ENCODE measurements around the gene ABLIM1. TPM values are rescaled to one million over a fixed set of nuclear protein-coding genes. Genes with fewer than 3 reads are reported as not detected.

Gene ABLIM1
- total RNA-seq, 4 donors from 2014 or later, result 41.2 to 128 (median 97.3) TPM

DNA sequence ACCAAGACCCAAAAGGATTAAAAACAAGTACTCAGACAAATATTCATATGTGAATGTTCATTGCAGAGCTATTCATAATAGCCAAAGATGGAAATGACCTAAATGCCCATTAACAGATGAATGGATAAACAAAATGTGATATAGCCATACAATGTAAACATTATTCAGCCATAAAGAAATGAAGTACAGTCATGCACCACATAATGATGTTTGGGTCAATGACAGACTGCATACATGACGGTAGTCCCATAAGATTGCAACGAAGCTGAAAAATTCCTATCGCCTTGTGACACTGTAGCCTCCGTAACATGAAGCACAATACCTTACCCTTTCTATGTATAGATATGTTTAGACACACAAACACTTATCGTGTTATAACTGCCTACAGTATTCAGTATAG, 97.9 kb downstream of the ABLIM1 start:
- intact Hi-C loops (cut with DNase I; ENCODE audit: low total_unique reads), result no loop called here
- Histone ChIP-seq H3K36me3 (no peaks in the 10 kb centered on the region), H3K27ac (no peak overlapping the region)

GRCh38 chr10:114559636-114560035, 98.4 kb downstream of the ABLIM1 start:
- no peak overlapping the region for H3K4me3 ChIP-seq
- no peaks in the 10 kb centered on the region for H3K9me3 ChIP-seq
- TF ChIP-seq, protein P1, sequence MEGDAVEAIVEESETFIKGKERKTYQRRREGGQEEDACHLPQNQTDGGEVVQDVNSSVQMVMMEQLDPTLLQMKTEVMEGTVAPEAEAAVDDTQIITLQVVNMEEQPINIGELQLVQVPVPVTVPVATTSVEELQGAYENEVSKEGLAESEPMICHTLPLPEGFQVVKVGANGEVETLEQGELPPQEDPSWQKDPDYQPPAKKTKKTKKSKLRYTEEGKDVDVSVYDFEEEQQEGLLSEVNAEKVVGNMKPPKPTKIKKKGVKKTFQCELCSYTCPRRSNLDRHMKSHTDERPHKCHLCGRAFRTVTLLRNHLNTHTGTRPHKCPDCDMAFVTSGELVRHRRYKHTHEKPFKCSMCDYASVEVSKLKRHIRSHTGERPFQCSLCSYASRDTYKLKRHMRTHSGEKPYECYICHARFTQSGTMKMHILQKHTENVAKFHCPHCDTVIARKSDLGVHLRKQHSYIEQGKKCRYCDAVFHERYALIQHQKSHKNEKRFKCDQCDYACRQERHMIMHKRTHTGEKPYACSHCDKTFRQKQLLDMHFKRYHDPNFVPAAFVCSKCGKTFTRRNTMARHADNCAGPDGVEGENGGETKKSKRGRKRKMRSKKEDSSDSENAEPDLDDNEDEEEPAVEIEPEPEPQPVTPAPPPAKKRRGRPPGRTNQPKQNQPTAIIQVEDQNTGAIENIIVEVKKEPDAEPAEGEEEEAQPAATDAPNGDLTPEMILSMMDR (IDR thresholded peaks at IDR 0.05), result no peak
- H3K27ac ChIP-seq, result no peak overlapping the region
- H3K4me1 ChIP-seq, result no peaks in the 10 kb centered on the region
- intact Hi-C loops (cut with DNase I; ENCODE audit: low total_unique reads), result no loop called here
- H3K36me3 ChIP-seq, result no peaks in the 10 kb centered on the region
- H3K27me3 ChIP-seq, result no peaks in the 10 kb centered on the region
- DNase-seq, result no peak

More for the DNA sequence above, 97.9 kb downstream of the ABLIM1 start:
- Histone ChIP-seq H3K4me1 (no peaks in the 10 kb centered on the region), H3K4me3 (no peak overlapping the region), H3K9me3 (no peaks in the 10 kb centered on the region), H3K27me3 (no peaks in the 10 kb centered on the region)
- no peak for TF ChIP-seq POLR2A (IDR thresholded peaks at IDR 0.05)
- TF ChIP-seq, protein P1 (IDR thresholded peaks at IDR 0.05), result no peak
- DNase-seq, result no peak

GRCh38 chr10:114557854-114558253, 100.2 kb downstream of the ABLIM1 start:
- H3K27ac ChIP-seq, result no peak overlapping the region
- DNase-seq, result no peak
- no peaks in the 10 kb centered on the region for H3K27me3 ChIP-seq
- H3K4me3 ChIP-seq, result no peak overlapping the region
- no peaks in the 10 kb centered on the region for H3K36me3 ChIP-seq
- H3K9me3 ChIP-seq, result no peaks in the 10 kb centered on the region
- H3K4me1 ChIP-seq, result no peaks in the 10 kb centered on the region
- intact Hi-C loops (cut with DNase I; ENCODE audit: low total_unique reads), result no loop called here
- no peak for TF ChIP-seq POLR2A (IDR thresholded peaks at IDR 0.05)
- TF ChIP-seq, protein P1 (IDR thresholded peaks at IDR 0.05), result no peak

DNA sequence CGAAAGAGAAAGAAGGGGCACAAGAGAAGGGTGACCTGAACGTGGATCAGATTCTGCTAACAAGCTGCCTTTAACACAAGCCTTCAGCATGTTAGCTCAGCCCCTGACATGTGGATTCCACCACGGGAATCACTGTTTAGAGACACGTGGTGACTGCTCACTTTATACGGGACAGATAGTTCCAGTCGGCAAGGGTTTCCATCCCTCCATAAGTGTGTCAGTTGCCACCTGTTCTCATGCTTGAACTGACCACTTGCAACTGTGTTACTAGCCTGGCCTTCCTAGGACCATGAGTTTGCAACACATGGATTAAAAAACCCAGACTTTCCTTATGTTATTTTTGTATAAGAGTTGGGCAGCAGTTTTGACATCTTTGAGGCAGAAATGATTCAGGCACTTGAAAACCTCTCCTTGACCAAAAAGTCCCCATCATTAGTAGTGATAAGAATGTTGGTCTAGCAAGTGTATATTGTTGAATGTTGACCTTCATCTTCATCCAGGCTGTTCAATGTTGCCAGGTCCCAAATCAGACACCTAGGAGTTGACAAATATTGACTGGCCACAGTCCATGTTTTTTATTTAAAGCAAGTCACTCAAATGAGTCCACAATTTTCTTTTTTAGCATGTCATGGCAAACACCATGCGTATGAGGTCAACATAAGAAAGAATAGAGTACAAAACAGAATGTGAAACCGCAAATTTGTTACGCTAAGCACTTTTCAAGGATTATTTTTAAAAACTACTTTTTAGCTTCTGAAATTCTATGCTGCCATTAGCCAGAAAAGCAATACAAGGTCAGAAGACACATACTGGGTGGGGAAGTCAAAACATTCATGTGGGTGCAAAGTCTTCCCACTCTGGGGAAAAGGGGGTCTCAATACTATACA, 101.6 kb downstream of the ABLIM1 start:
- H3K27ac ChIP-seq, result no peak overlapping the region
- intact Hi-C loops (cut with DNase I; ENCODE audit: low total_unique reads), result no loop called here
- TF ChIP-seq, protein P1 (IDR thresholded peaks at IDR 0.05), result no peak
- TF ChIP-seq POLR2A (IDR thresholded peaks at IDR 0.05), result no peak
- no peaks in the 10 kb centered on the region for H3K27me3 ChIP-seq
- no peaks in the 10 kb centered on the region for H3K36me3 ChIP-seq
- H3K9me3 ChIP-seq, result no peaks in the 10 kb centered on the region
- H3K4me3 ChIP-seq, result no peak overlapping the region
- DNase-seq, result no peak
- H3K4me1 ChIP-seq, result no peaks in the 10 kb centered on the region

GRCh38 chr10:114553436-114553835, 104.6 kb downstream of the ABLIM1 start:
- Histone ChIP-seq H3K27me3 (no peaks in the 10 kb centered on the region), H3K36me3 (no peaks in the 10 kb centered on the region), H3K27ac (peak overlapping the region in 1 of 2 donors; percentile 52), H3K4me1 (no peaks in the 10 kb centered on the region), H3K9me3 (no peaks in the 10 kb centered on the region), H3K4me3 (no peak overlapping the region)
- TF ChIP-seq, protein P1 (IDR thresholded peaks at IDR 0.05), result no peak
- no peak for TF ChIP-seq POLR2A (IDR thresholded peaks at IDR 0.05)
- intact Hi-C loops (cut with DNase I; ENCODE audit: low total_unique reads), result no loop called here
- DNase-seq, result no peak
